GM12878 (cell line): ENCODE results near the gene LRRTM1. TPM values are rescaled to one million over a fixed set of nuclear protein-coding genes. Genes with fewer than 3 reads are reported as not detected.

Experiments
- ATAC-seq: fragments of 200-7000 bp; cut with Tn5 transposase; 3 replicates; pipeline ENCODE4 v1.9.1; 2020; ENCODE audit warnings: mild to moderate bottlenecking, moderate library complexity
- BruUV-seq: library from RNA; stranded (reverse); fragments of 400-500 nt; replicated peaks from 2 replicates; lab custom pipeline; 2021; lab: Mats Ljungman, UMichigan
- CTCF ChIA-PET: fragments of 300-600 bp; sonication (Branson Sonifier 250); formaldehyde crosslinking; extraction: SDS; loops from one replicate; lab custom pipeline; 2021; ENCODE audit warnings: inconsistent platforms; lab: Yijun Ruan, JAX
- POLR2A ChIA-PET: fragments of 350-600 bp; formaldehyde crosslinking; extraction: SDS; loops from one replicate; lab custom pipeline; 2021; ENCODE audit warnings: inconsistent platforms; lab: Charles Lee
- RAD21 ChIA-PET: fragments of 300-600 bp; sonication (Branson Sonifier 250); formaldehyde crosslinking; loops from one replicate; lab custom pipeline; 2023; ENCODE audit warnings: antibody characterized with exemption; ENCODE audit not compliant: unreplicated experiment; lab: Charles Lee
- SMC1A ChIA-PET: fragments of 300-600 bp; sonication (Branson Sonifier 250); formaldehyde crosslinking; loops from one replicate; lab custom pipeline; 2023; ENCODE audit not compliant: unreplicated experiment, uncharacterized antibody; lab: Charles Lee
- DNase-seq: peaks from one replicate; pipeline ENCODE4 v3.0.0-alpha.2; 2011; ENCODE audit warnings: low read depth, low spot score
- FAIRE-seq: peaks from 3 replicates; lab custom pipeline; 2011; peaks lifted over from hg19 to GRCh38; lab: Jason Lieb, UNC
- H2AFZ ChIP-seq: 2 replicates; pipeline ENCODE4 v1.6.0; 2011; ENCODE audit warnings: low read depth, low read length, control low read depth; ENCODE audit not compliant: control insufficient read depth
- H3K27ac ChIP-seq: 2 replicates; pipeline ENCODE4 v1.5.1; 2011; ENCODE audit warnings: control low read depth; ENCODE audit not compliant: control insufficient read depth, insufficient read depth
- H3K27me3 ChIP-seq, 2 experiments: replicated peaks in 1 of 2; 2 replicates each; pipeline versions ENCODE4 v1.6.0 to v1.6.1; 2011; ENCODE audit warnings: low read length in 1 of 2; ENCODE audit not compliant: control insufficient read depth in 2 of 2, insufficient read depth in 2 of 2
- H3K36me3 ChIP-seq, 2 experiments: 2 replicates each; pipeline ENCODE4 v1.5.1; 2011; ENCODE audit warnings: low read length in 1 of 2; ENCODE audit not compliant: control insufficient read depth in 2 of 2, insufficient read depth in 2 of 2
- H3K4me1 ChIP-seq: 2 replicates; pipeline ENCODE4 v1.6.1; 2011; ENCODE audit warnings: mild to moderate bottlenecking, low read length, moderate library complexity, mixed read lengths; ENCODE audit not compliant: control insufficient read depth, insufficient read depth
- H3K4me2 ChIP-seq: 2 replicates; pipeline ENCODE4 v1.6.0; 2011; ENCODE audit warnings: control low read depth; ENCODE audit not compliant: control insufficient read depth, insufficient read depth
- H3K4me3 ChIP-seq: fragments of 200-600 bp; sonication (generic); 2 replicates; pipeline ENCODE4 v1.5.1; 2016
- H3K79me2 ChIP-seq: 2 replicates; pipeline ENCODE4 v1.6.0; 2011; ENCODE audit warnings: low read length; ENCODE audit not compliant: control insufficient read depth, insufficient read depth
- H3K9ac ChIP-seq: 2 replicates; pipeline ENCODE4 v1.8.0; 2011; ENCODE audit warnings: low read length, control low read depth, mixed read lengths; ENCODE audit not compliant: control insufficient read depth, insufficient read depth
- H3K9me3 ChIP-seq: replicated peaks from 3 replicates; pipeline ENCODE4 v1.5.1; 2011; ENCODE audit warnings: mild to moderate bottlenecking, low read length; ENCODE audit not compliant: control insufficient read depth, insufficient read depth
- H4K20me1 ChIP-seq: 2 replicates; pipeline ENCODE4 v1.6.0; 2011; ENCODE audit not compliant: control insufficient read depth, insufficient read depth
- BACH1 ChIP-seq: fragments of 450-650 bp; IDR thresholded peaks from 2 replicates; pipeline ENCODE4 v1.6.1; 2017; ENCODE audit warnings: mild to moderate bottlenecking, borderline replicate concordance
- CTCF ChIP-seq, 3 experiments: IDR thresholded peaks in 2 of 3; conservative IDR thresholded peaks in 1 of 3; 2 replicates each; pipeline ENCODE4 v1.5.1; 2011; ENCODE audit warnings: low read depth in 3 of 3, low read length in 3 of 3, mild to moderate bottlenecking in 3 of 3, control low read depth in 2 of 3, moderate library complexity in 2 of 3, inconsistent platforms in 1 of 3, mixed read lengths in 1 of 3; ENCODE audit not compliant: control insufficient read depth in 2 of 3, insufficient read depth in 1 of 3; ENCODE audit errors: extremely low read depth in 1 of 3
- EP300 ChIP-seq, 2 experiments: fragments of 150-350 bp in 1 of 2; IDR thresholded peaks; 2 replicates each; pipeline ENCODE4 v1.6.1; 2011 to 2012; ENCODE audit warnings: low read depth in 2 of 2, low read length in 2 of 2, borderline replicate concordance in 1 of 2, improper control_type of control experiment in 1 of 2, inconsistent platforms in 1 of 2; ENCODE audit not compliant: control insufficient read depth in 1 of 2
- PRDM15 ChIP-seq: fragments of 450-650 bp; formaldehyde crosslinking; IDR thresholded peaks from 2 replicates; pipeline ENCODE4 v1.4.0; 2020; ENCODE audit warnings: mild to moderate bottlenecking, moderate library complexity
- RAD21 ChIP-seq: IDR thresholded peaks from 2 replicates; pipeline ENCODE4 v1.6.1; 2011; ENCODE audit warnings: mild to moderate bottlenecking, low read depth, low read length, moderate library complexity; ENCODE audit not compliant: insufficient read depth
- WGBS: methylation state at CpG from one replicate; pipeline ENCODE4 v1.1.6; 2016; ENCODE audit warnings: low lambda C conversion rate; ENCODE audit not compliant: insufficient replicate concordance, insufficient coverage; ENCODE audit errors: missing lambda C conversion rate; 5-methylcytosine and 5-hydroxymethylcytosine counted together
- in situ Hi-C: fragments of 300-500 bp; cut with MboI; formaldehyde crosslinking; loops from 9 replicates; pipeline ENCODE4 v1.14.3; 2018; ENCODE audit warnings: mixed read lengths
- intact Hi-C: fragments of 100-400 bp; cut with micrococcal nuclease; formaldehyde crosslinking; loops from one replicate; pipeline ENCODE4 v1.14.2; 2022; ENCODE audit not compliant: unreplicated experiment
- polyA plus RNA-seq, 11 experiments: library from polyadenylated mRNA; depleted of rRNA in 4 of 11; unstranded in 6 of 11; stranded (reverse) in 5 of 11; fragments of >200 nt; fragmentation: Nextera tagmentation in 4 of 11; fragmentation: Illumina TruSeq in 1 of 11; extraction: Ambion mirVana in 4 of 11; extraction: Trizol in 1 of 11; gene quantifications; 1 replicate in 1 of 11; 2 replicates in 10 of 11; pipeline versions ENCODE4 v1.2.1 to v1.2.3, GENCODE V29; 2011 to 2016; ENCODE audit warnings: inconsistent platforms in 2 of 11, missing spikeins in 2 of 11, low read depth in 1 of 11
- total RNA-seq, 4 experiments: library from RNA; depleted of rRNA in 3 of 4; stranded (reverse); fragments of >200 nt in 3 of 4; fragmentation: Illumina TruSeq in 1 of 4; extraction: Trizol in 1 of 4; gene quantifications; 2 replicates each; pipeline versions ENCODE4 v1.2.1 to v1.2.3, GENCODE V29; 2013 to 2021

The LRRTM1 gene
- total and polyA plus RNA-seq, 10 of the 15 experiments (the other 5 are each of a cell fraction or from before 2014, with no cell fraction given), result not detected

GRCh38 chr2:80291656-80292055, 12.9 kb downstream of the LRRTM1 start (continued):
- TF ChIP-seq PRDM15 (CRISPR knock-in tag) (no peak), EP300 (IDR thresholded peaks at IDR 0.05; ENCODE audit: borderline replicate concordance in 1 of 2, control insufficient read depth in 1 of 2, low read depth in 2 of 2, low read length in 2 of 2) (no peak)

GRCh38 chr2:80288576-80288975, 16.0 kb downstream of the LRRTM1 start:
- CTCF ChIA-PET, result interaction anchor here (0.5 to 2.0 kb wide), 3 partner anchors 211 to 651 kb away, joined by 3 to 10 read pairs (median 3); no protein-coding TSS in a partner anchor
- FAIRE-seq (no peak), ATAC-seq (no peak; the same call in 2 of the 3 replicates), DNase-seq (no peak)
- Histone ChIP-seq H4K20me1 (no peaks in the 10 kb centered on the region), H3K4me3 (no peak overlapping the region), H3K4me2 (no peak overlapping the region), H2AFZ (no peak overlapping the region), H3K9me3 (no peaks in the 10 kb centered on the region), H3K79me2 (no peaks in the 10 kb centered on the region), H3K27me3 (no peaks in the 10 kb centered on the region), H3K36me3 (no peaks in the 10 kb centered on the region)
- 9% methylated on average over 5 of the region's 5 CpGs for WGBS
- in situ Hi-C loops, result no loop called here
- RAD21 ChIA-PET, result interaction anchor here (0.8 kb wide), 1 partner anchor 211 kb away, joined by 5 read pairs; no protein-coding TSS in a partner anchor
- intact Hi-C loops, result no loop called here
- no TSS peak for BruUV-seq
- POLR2A ChIA-PET, result no interaction called here
- SMC1A ChIA-PET, result interaction anchor here (0.5 kb wide), 1 partner anchor 1447 kb away, joined by 3 read pairs; no protein-coding TSS in a partner anchor
- TF ChIP-seq CTCF (IDR thresholded peaks at IDR 0.05 in 2 of 3, conservative IDR thresholded peaks at IDR 0.05 in 1 of 3; ENCODE audit: control insufficient read depth in 2 of 3, extremely low read depth in 1 of 3, insufficient read depth in 1 of 3, low read depth in 3 of 3, low read length in 3 of 3), result peak in 1 of 3 experiments; percentile 31; a peak in 1 of 6 replicates
- peak; percentile 38 for TF ChIP-seq RAD21
- no peak for TF ChIP-seq BACH1
- TF ChIP-seq, all 136 proteins: peak for 2
- Histone ChIP-seq H3K4me1 (no peaks in the 10 kb centered on the region), H3K27ac (no peak overlapping the region), H3K9ac (no peak overlapping the region)
